Inflammatory macrophage treated with lipopolysaccharide for 1 hour (primary cell): ENCODE results near the gene UFSP2.
"Not testable (repeated sequence)": the region's sequence is repeated elsewhere in the genome, so short reads cannot be mapped to it uniquely, and the experiment has no call there.

ENCODE experiments used
- DNase-seq, 2 donors: peaks; one replicate each; pipeline ENCODE4 v3.0.0-alpha.2; 2020 to 2022

UFSP2 gene

DNA sequence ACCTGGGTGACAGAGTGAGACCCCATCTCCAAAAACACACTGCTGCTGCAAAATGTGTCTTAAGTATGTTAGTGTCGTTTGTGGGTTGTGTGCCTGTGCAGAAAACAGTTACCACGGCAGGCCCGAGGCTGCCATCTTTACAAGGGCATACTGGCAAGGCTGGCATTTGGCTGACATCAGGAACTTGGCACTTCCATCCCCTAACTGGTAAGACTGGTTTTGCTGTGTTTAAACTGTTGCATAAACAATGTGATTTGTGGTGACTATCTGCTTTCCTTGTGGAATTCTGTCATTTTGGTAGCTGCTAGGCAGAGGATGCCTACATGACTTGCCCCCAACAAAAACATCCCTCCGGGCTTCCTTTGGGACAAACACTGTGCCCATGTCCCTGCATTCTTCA, 42.3 kb downstream of the UFSP2 start:
- DNase-seq = no peak

- no peak for DNase-seq
Observed at GRCh38 chr4:185382754-185383153, 43.0 kb downstream of the UFSP2 start.

DNA sequence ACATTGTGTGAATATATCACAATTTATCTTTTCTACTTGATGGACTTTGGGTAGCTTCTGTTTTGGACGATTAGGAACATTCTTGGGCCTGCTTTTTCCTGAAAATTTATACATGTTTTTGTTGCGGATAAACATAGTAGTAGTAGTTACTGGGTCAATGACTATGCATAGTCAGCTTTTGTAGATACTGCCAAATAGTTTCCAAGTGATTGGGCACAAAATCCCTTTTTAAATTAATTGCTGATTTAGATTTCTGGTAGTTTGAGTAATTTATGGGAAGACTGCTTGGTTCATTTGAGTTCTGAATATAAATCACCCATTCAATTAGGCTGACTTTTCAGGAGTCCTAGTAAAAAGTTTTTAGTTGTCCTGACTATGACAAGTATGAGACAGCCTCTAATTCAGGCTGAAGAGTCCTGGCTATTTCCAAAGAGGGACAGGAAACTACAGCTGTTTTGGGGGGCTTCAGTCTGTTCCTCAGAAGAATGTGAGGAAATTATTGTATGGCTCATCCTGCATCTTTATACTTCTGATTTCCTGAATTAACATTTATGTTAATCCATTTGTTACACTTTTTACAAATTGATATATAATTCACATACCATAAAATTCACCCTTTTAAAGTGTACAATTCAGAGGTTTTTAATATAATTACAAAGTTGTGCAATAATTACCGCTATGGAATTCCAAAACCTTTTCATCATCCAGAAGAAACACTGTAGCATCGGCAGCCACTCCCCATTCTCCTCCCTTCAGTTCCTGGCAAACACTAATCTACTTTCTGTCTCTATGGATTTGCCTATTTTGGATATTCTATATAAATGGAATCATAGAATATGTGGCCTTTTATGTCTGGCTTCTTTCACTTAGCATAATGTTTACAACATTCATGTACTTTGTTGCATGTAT, 44.2 kb downstream of the UFSP2 start:
- DNase-seq = no peak

DNA sequence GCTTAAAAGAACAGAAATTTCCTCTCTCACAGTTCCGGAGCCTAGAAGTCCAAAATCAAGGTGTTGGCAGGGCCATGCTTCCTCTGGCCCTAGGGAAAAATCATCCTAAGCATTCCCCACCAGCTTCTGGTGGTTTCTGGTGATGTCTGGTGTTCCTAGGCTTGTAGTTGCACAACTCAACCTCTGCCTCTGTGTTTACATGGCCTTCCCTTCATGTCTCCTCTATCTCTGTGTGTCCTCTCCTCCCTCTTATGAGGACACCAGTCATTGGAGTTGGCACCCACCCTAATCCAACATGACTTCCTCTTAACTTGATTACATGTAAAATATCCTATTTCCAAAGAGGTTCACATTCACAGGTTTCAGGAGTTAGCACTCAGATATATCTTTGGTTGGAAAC, 45.4 kb downstream of the UFSP2 start:
- DNase-seq = no peak

DNA sequence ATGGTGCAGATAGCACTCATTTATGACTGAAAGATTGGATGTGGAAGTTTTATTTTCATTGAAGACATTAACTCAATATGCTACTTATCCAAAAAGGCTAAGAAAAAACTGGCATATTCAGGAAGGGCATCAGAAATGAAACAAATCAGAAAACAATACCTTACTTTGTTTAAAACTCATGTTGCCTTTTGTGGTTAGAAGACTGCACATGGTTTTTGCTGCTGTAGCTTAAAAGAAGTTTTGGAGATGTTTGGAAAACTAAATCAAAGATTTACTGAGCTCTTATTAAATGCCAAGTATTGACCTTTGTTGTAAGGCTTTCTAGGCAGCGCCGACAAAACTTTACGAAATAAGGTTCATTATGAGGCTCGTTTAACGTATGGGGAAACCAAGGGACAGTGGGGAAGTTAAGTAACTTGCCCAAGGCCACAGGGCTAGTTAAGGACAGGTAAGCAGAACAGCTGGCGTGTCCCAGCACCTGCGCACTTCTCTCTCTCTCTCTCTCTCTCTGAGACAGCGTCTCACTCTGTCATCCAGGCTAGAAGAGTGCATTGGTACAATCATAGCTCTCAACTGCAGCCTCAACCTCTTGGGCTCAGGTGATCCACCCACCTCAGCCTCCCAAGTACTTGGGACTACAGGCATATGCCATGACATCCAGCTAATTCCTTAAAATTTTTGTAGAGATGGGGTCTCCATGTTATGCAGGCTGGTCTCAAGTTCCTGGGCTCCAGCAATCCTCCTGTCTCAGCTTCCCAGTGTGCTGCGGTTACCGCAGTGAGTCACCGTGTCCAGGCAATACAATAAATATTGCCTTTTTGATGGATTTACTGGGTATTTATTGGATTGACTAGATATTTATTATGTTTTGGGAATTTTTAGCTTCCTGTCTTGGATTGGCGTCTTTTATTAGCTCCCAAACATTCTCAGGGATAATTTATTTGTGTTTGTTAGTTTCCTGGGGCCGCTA, 46.2 kb downstream of the UFSP2 start:
- DNase-seq = no peak

DNA sequence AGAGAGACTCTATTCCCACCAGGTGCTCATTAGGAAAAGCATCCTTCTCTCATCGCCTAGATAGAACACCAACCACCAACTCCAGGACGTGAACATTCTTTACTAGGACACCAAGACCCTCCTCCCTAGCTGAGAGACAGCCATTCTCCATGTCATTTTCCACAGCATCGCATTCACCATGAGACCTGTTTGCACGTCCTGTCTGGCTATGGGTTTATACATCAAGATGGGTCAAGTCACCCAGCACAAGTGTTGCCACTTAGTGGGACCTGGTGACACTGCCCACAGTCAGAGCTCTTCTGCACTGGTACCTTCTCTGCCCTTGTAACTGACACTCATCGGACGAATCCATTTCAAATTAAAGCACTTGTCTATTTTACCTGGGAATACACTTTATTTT, 47.5 kb downstream of the UFSP2 start:
- DNase-seq = no peak

GRCh38 chr4:185374573-185374972, 51.2 kb downstream of the UFSP2 start:
- DNase-seq = no peak

DNA sequence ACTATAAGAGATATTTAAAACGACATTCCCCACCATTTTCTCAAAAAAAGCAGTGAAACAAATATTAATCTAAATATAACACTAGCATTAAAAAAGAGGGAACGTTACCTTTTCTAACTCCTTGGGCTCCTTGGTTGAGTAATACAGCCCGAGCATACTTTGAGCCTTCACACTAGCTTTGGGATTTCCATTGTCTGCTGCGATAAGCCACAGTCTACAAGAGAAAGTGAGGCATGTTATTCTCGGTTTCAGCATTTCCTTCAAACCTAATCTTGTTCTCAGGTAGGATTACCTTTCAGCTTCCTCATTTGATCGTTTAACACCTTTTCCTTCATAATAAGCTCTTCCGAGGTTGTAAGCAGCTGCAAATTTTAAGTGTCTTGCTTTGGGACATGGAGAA, 51.7 kb downstream of the UFSP2 start:
- no peak for DNase-seq

GRCh38 chr4:185371702-185372101, 54.1 kb downstream of the UFSP2 start:
- DNase-seq = no peak

DNA sequence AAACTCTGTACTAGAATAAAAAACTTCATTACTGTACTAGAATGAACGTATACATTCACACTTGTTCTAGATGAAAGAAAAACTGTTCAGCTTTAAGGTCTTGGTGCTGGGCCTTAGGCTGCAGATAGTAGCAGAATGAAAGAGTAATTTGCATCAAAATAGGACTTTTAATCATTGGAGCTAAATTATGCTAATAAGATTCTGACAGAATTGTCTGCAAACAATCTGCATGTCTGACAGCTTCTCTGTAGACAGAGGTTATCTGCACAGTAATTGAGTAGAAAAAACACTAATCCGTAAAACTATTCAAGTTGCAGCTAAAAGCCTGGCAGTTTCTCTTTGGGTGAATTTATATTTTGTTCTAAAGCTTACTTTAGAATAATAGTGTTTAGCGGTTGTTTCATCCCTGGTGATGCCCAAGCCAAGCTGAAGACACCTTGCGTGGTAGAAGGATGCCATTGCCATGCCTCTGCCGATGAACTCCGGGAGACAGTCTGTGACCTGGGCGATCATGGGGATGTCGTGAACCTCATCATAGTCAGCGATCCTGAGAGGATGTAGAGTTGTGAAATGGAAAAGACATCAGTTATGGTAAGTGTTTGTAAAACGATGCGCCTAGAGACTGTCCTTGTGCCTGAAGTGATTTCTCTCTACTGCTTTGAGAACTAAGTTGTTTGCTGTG, 55.4 kb downstream of the UFSP2 start:
- DNase-seq = no peak

DNA sequence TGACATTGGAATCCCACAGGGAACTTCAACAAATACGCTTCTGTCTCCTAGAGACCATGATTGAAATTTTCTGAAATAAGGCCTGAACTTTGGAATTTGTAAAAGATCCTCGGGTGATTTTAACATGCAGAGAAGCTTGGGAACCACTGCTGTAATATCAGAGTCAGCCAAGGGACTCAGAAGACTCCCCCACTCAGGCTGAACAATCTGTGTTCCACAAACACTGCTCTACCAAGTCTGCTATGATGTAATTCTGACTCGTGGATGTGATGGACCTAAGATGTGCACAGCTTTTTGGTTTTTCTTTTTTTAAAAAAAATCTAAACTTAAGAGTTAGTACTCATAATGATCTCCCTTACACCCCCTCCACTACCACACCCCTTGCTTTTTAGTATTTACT, 56.0 kb downstream of the UFSP2 start:
- DNase-seq = no peak

DNA sequence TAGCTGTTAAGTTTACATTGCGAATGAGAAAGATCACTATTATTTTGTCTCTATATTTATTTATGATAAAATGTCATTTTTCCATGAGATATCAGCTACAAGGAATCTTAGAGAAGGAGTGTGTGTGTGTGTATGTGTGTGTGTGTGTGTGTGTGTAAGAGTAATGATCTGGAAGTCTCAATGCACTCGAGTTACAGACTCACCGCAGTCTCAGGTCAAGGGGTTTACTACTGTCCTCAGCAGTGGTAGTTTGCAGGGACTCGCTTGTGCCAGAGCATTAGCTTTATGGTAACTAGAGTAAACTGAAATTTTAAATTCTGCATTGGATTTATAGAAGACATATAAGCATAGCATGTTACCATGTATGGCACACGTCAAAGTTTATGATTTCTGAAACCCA, 60.9 kb downstream of the UFSP2 start:
- DNase-seq = no peak

- DNase-seq = no peak
Observed at GRCh38 chr4:185363251-185363650, 62.5 kb downstream of the UFSP2 start.

- not testable (repeated sequence) for DNase-seq
Observed at GRCh38 chr4:185362570-185362969, 63.2 kb downstream of the UFSP2 start.

DNA sequence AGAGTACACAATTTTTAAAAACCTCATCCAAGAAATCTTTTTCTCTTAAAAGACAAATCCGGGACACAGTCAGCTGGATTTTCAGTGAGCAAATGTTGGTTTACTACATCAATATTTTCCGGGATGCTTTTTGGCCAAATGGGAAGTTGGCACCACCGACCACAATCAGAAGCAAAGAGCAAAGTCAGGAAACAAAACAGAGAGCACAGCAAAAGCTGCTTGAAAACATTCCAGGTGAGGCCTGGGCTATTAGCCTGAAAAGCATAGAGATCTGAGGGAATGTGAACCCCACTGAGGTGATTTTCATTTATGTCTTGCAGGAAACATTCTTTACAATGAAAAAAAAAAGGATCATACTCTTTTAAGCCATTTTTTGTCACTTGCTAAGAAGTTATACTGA, 63.9 kb downstream of the UFSP2 start:
- DNase-seq = no peak

- no peak for DNase-seq
Observed at GRCh38 chr4:185359767-185360446, 65.9 kb downstream of the UFSP2 start.

DNA sequence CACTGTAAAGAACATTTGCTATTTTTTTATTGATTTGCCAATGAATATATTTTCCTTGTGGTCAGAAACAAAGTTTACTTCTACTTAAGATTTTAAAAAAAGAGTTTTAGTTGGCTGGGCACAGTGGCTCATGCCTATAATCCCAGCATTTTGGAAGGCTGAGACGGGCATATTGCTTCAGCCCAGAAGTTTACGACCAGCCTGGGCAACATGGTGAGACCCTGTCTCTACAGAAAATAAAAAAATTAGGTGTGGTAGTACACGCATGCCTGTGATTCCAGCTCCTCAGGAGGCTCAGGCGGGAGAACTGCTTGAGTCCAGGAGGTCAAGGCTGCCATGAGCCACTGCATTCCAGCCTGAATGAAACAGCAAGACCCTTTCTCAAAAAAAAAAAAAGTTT, 66.8 kb downstream of the UFSP2 start:
- no peak for DNase-seq

- no peak for DNase-seq
Observed at GRCh38 chr4:185358514-185358913, 67.2 kb downstream of the UFSP2 start.

DNA sequence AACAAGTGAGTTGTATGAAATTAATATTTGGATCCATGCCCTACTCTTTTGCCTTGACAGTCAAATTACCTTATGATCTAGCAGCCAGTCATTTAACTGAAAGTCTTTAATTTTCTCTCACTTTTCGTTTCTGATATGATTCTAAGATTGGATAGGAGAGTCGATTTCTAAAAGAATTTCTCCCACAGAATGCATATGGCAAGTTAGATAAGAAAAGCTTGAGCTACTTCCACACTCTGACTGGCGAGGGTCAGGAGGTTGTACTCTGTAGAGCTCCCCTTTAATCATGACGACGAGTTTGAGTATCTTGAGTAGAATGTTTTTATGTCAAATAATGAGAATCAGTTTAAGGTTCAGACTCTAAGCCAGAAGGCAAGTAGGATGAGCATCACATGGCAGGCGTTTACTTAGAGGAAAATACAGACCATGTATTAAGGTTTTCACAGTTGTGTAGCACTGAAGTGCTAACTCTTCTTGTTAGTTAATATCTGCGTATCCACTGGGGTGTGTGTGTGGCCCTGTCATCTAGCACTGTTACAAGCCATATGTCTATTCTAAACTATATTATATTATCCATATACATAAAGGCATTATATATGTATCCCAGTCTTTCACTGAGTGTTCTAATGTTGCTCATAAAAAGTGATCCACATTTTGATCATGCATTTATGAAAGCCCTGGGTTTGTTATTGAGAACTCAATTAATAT, 67.9 kb downstream of the UFSP2 start:
- no peak for DNase-seq

- DNase-seq = no peak
Observed at GRCh38 chr4:185357211-185357610, 68.6 kb downstream of the UFSP2 start.

DNA sequence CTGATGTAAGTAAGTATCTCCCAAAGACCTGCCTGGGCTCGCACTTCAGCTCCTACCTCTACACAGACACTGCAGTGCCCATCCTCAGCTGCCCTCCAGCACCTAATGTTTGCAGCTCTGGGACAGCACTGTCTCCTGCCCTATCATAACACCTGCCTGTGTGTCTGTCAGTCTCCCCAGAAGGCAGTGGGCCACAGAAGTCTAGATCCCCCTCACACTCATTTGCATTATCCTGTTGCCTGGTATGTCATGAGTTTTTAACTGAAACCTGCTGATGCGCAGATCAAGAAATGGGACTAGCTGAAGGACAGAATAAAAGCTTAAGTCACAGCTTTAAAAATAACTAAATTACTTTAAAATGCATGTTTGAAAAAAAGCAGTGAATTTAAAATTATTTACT, 73.0 kb downstream of the UFSP2 start:
- no peak for DNase-seq

DNA sequence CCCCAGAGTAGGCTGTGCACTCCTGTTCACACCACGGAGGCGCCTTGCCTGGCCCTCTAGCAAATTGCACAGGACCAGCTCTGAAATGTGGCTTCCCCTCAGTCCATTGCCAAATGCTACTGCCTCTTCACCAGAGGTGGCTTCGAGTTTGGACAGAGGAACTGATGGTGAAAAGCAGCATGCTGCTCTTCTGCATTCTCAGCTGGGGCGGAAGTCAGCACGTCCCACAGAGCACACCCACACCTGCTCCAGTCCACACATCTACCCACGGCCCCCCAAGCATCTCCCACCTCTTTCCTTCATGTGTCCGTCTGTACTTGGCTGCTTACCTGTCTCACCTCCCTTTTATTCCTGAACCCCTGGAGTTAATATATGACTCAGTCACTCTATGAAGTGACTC, 73.6 kb downstream of the UFSP2 start:
- DNase-seq = no peak
